H9 (cell line): ENCODE results near the gene DNAI2. TPM values are rescaled to one million over a fixed set of nuclear protein-coding genes. Genes with fewer than 3 reads are reported as not detected.

ENCODE experiments used
- DNase-seq: peaks from one replicate; pipeline ENCODE4 v3.0.0-alpha.2; 2017
- H2AFZ ChIP-seq: one replicate; pipeline ENCODE4 v1.6.1; 2013; ENCODE audit warnings: mild to moderate bottlenecking, low read length, control low read depth, moderate library complexity
- H2AK5ac ChIP-seq: 2 replicates; pipeline ENCODE4 v1.6.1; 2013; ENCODE audit warnings: low read length, control low read depth, mixed read lengths; ENCODE audit not compliant: insufficient read length
- H2BK120ac ChIP-seq: one replicate; pipeline ENCODE4 v1.6.1; 2013; ENCODE audit warnings: low read depth, mild to moderate bottlenecking, low read length, control low read depth, inconsistent platforms; ENCODE audit not compliant: poor library complexity, severe bottlenecking
- H2BK12ac ChIP-seq: 2 replicates; pipeline ENCODE4 v1.6.1; 2013; ENCODE audit warnings: low read length, control low read depth, mixed read lengths, low read depth; ENCODE audit not compliant: insufficient read length
- H2BK15ac ChIP-seq: 2 replicates; pipeline ENCODE4 v1.6.1; 2013; ENCODE audit warnings: low read depth, low read length, control low read depth
- H2BK20ac ChIP-seq: one replicate; pipeline ENCODE4 v1.6.1; 2013; ENCODE audit warnings: low read depth, mild to moderate bottlenecking, low read length, control low read depth, inconsistent platforms; ENCODE audit not compliant: poor library complexity, severe bottlenecking
- H2BK5ac ChIP-seq: 2 replicates; pipeline ENCODE4 v1.6.1; 2013; ENCODE audit warnings: low read length, control low read depth, mixed read lengths; ENCODE audit not compliant: insufficient read length
- H3K14ac ChIP-seq: 2 replicates; pipeline ENCODE4 v1.6.1; 2013; ENCODE audit warnings: low read length, control low read depth; ENCODE audit not compliant: insufficient read depth
- H3K18ac ChIP-seq: 2 replicates; pipeline ENCODE4 v1.6.1; 2013; ENCODE audit warnings: low read depth, mild to moderate bottlenecking, mixed read lengths, low read length, control low read depth; ENCODE audit not compliant: insufficient read length
- H3K23ac ChIP-seq: 2 replicates; pipeline ENCODE4 v1.6.1; 2013; ENCODE audit warnings: low read length, control low read depth, mixed read lengths, low read depth; ENCODE audit not compliant: insufficient read length
- H3K23me2 ChIP-seq: 2 replicates; pipeline ENCODE4 v1.6.1; 2013; ENCODE audit warnings: low read depth, mild to moderate bottlenecking, mixed read lengths, low read length, control low read depth; ENCODE audit not compliant: insufficient read length, poor library complexity, severe bottlenecking
- H3K27ac ChIP-seq: 2 replicates; pipeline ENCODE4 v1.5.1; 2013; ENCODE audit warnings: low read length, control low read depth, mixed read lengths, low read depth; ENCODE audit not compliant: insufficient read length
- H3K27me3 ChIP-seq: 2 replicates; pipeline ENCODE4 v1.6.1; 2013; ENCODE audit warnings: low read length, control low read depth, inconsistent platforms; ENCODE audit not compliant: insufficient read depth
- H3K4ac ChIP-seq: 2 replicates; pipeline ENCODE4 v1.6.1; 2013; ENCODE audit warnings: low read depth, mild to moderate bottlenecking, control low read depth, inconsistent platforms, low read length, moderate library complexity
- H3K4me1 ChIP-seq: 2 replicates; pipeline ENCODE4 v1.6.1; 2013; ENCODE audit warnings: low read length, control low read depth, inconsistent platforms; ENCODE audit not compliant: insufficient read depth
- H3K4me2 ChIP-seq: 2 replicates; pipeline ENCODE4 v1.6.1; 2013; ENCODE audit warnings: low read length, control low read depth, mixed read lengths; ENCODE audit not compliant: insufficient read length, insufficient read depth
- H3K56ac ChIP-seq: 2 replicates; pipeline ENCODE4 v1.6.1; 2013; ENCODE audit warnings: low read depth, mild to moderate bottlenecking, mixed read lengths, low read length, control low read depth; ENCODE audit not compliant: insufficient read length
- H3K79me1 ChIP-seq: 2 replicates; pipeline ENCODE4 v1.6.1; 2013; ENCODE audit warnings: low read depth, mild to moderate bottlenecking, moderate library complexity, low read length, control low read depth, inconsistent platforms; ENCODE audit not compliant: insufficient read depth, poor library complexity, severe bottlenecking
- H3K79me2 ChIP-seq: 2 replicates; pipeline ENCODE4 v1.6.1; 2013; ENCODE audit warnings: low read length, control low read depth, inconsistent platforms; ENCODE audit not compliant: insufficient read depth
- H3K9ac ChIP-seq: 2 replicates; pipeline ENCODE4 v1.6.1; 2013; ENCODE audit warnings: low read length, control low read depth, mixed read lengths; ENCODE audit not compliant: insufficient read length; ENCODE audit errors: extremely low read depth
- H3K9me3 ChIP-seq: one replicate; pipeline ENCODE4 v1.6.1; 2013; ENCODE audit warnings: low read depth, low read length, inconsistent platforms; ENCODE audit not compliant: control insufficient read depth
- H3T11ph ChIP-seq: one replicate; pipeline ENCODE4 v1.6.1; 2013; ENCODE audit warnings: mild to moderate bottlenecking, low read length, control low read depth, inconsistent platforms
- H4K20me1 ChIP-seq: one replicate; pipeline ENCODE4 v1.6.1; 2013; ENCODE audit not compliant: control insufficient read depth, insufficient read length, insufficient read depth
- H4K5ac ChIP-seq: 2 replicates; pipeline ENCODE4 v1.6.1; 2013; ENCODE audit warnings: low read depth, mild to moderate bottlenecking, mixed read lengths, low read length, control low read depth; ENCODE audit not compliant: insufficient read length
- H4K8ac ChIP-seq: replicated peaks from 2 replicates; pipeline ENCODE4 v1.6.1; 2013; ENCODE audit warnings: low read length, control low read depth, mixed read lengths, low read depth; ENCODE audit not compliant: insufficient read length
- H4K91ac ChIP-seq: 2 replicates; pipeline ENCODE4 v1.6.1; 2013; ENCODE audit warnings: low read depth, mild to moderate bottlenecking, moderate library complexity, mixed read lengths, low read length, control low read depth; ENCODE audit not compliant: insufficient read length
- H3K27ac Mint-ChIP-seq, 3 experiments: 2 replicates in 2 of 3; 3 replicates in 1 of 3; pipeline ENCODE4 v1.8.0; 2020 to 2021; ENCODE audit warnings: mixed read lengths in 3 of 3, mild to moderate bottlenecking in 1 of 3, moderate library complexity in 1 of 3
- H3K27me3 Mint-ChIP-seq: 2 replicates; pipeline ENCODE4 v1.8.0; 2021; ENCODE audit warnings: low read depth, mild to moderate bottlenecking, moderate library complexity, mixed read lengths
- H3K36me3 Mint-ChIP-seq, 3 experiments: 2 replicates in 2 of 3; 3 replicates in 1 of 3; pipeline ENCODE4 v1.8.0; 2020 to 2021; ENCODE audit warnings: low read depth in 3 of 3, mixed read lengths in 3 of 3; ENCODE audit not compliant: insufficient read depth in 1 of 3
- H3K4me1 Mint-ChIP-seq, 2 experiments: 2 replicates each; pipeline ENCODE4 v1.8.0; 2020; ENCODE audit warnings: mixed read lengths in 2 of 2
- H3K4me3 Mint-ChIP-seq, 2 experiments: 2 replicates in 1 of 2; 3 replicates in 1 of 2; pipeline ENCODE4 v1.8.0; 2020 to 2021; ENCODE audit warnings: mild to moderate bottlenecking in 2 of 2, mixed read lengths in 2 of 2, moderate library complexity in 1 of 2
- H3K9me3 Mint-ChIP-seq, 2 experiments: 2 replicates in 1 of 2; 3 replicates in 1 of 2; pipeline ENCODE4 v1.8.0; 2020; ENCODE audit warnings: mild to moderate bottlenecking in 2 of 2, mixed read lengths in 2 of 2, moderate library complexity in 1 of 2
- CTCF ChIP-seq: fragments of 200-600 bp; sonication (generic); conservative IDR thresholded peaks from 3 replicates; pipeline ENCODE4 v1.8.0; 2021; ENCODE audit warnings: antibody characterized with exemption, mild to moderate bottlenecking
- WGBS: extraction: QIAGEN DNeasy Blood & Tissue Kit; methylation state at CpG from one replicate; pipeline ENCODE4 v1.1.7; 2013; ENCODE audit warnings: missing lambda C conversion rate, low lambda C conversion rate, mixed read lengths; ENCODE audit not compliant: insufficient read length; ENCODE audit errors: extremely low coverage; 5-methylcytosine and 5-hydroxymethylcytosine counted together
- total RNA-seq: library from RNA; stranded (reverse); gene quantifications from 2 replicates; pipeline ENCODE4 v1.2.1, GENCODE V29; 2021

The DNAI2 gene
- total RNA-seq, 1 experiment from 2014 or later: not detected

GRCh38 chr17:74237321-74237720 lies 36.7 kb upstream of the DNAI2 start:
- no peak overlapping the region for H3K4me3 Mint-ChIP-seq
- Histone ChIP-seq H3K27ac (no peak overlapping the region), H4K8ac (no peak overlapping the region), H4K5ac (no peak overlapping the region), H3K4ac (no peak overlapping the region), H3K4me1 (no peaks in the 10 kb centered on the region), H3K14ac (no peak overlapping the region), H3K9ac (no peak overlapping the region), H2AK5ac (no peak overlapping the region), H2BK12ac (no peak overlapping the region), H3K4me2 (no peak overlapping the region), H3K9me3 (no peaks in the 10 kb centered on the region), H3T11ph (no peak overlapping the region), H3K27me3 (no peaks in the 10 kb centered on the region), H2BK120ac (no peak overlapping the region), H3K23ac (no peak overlapping the region), H3K18ac (no peak overlapping the region), H2BK20ac (no peak overlapping the region), H3K79me1 (no peaks in the 10 kb centered on the region), H3K79me2 (no peaks in the 10 kb centered on the region), H2BK5ac (no peak overlapping the region), H4K91ac (no peak overlapping the region), H4K20me1 (no peaks in the 10 kb centered on the region), H3K23me2 (no peaks in the 10 kb centered on the region), H2AFZ (no peak overlapping the region), H3K56ac (no peak overlapping the region), H2BK15ac (no peak overlapping the region)
- DNase-seq: no peak
- peaks cover 20 to 50% of the 10 kb centered on the region in 2 experiments for H3K4me1 Mint-ChIP-seq
- peaks cover 6% of the 10 kb centered on the region for H3K27me3 Mint-ChIP-seq
- no peaks in the 10 kb centered on the region for H3K9me3 Mint-ChIP-seq
- H3K36me3 Mint-ChIP-seq: no peaks in the 10 kb centered on the region; a peak in 1 of 7 replicates
- H3K27ac Mint-ChIP-seq: no peak overlapping the region
- no peak for TF ChIP-seq CTCF
- no CpG with 5 or more reads among the region's 12 CpGs for WGBS
